ENCODE results near the gene RFTN1. TPM values are rescaled to one million over a fixed set of nuclear protein-coding genes. Genes with fewer than 3 reads are reported as not detected.

Gene RFTN1
- total and polyA plus RNA-seq, 2 donors from 2014 or later, result 15.3 to 34.1 TPM

GRCh38 chr3:16323737-16324136 lies 189.8 kb downstream of the RFTN1 start:
- DNase-seq, result no peak
- TF ChIP-seq, protein P1, sequence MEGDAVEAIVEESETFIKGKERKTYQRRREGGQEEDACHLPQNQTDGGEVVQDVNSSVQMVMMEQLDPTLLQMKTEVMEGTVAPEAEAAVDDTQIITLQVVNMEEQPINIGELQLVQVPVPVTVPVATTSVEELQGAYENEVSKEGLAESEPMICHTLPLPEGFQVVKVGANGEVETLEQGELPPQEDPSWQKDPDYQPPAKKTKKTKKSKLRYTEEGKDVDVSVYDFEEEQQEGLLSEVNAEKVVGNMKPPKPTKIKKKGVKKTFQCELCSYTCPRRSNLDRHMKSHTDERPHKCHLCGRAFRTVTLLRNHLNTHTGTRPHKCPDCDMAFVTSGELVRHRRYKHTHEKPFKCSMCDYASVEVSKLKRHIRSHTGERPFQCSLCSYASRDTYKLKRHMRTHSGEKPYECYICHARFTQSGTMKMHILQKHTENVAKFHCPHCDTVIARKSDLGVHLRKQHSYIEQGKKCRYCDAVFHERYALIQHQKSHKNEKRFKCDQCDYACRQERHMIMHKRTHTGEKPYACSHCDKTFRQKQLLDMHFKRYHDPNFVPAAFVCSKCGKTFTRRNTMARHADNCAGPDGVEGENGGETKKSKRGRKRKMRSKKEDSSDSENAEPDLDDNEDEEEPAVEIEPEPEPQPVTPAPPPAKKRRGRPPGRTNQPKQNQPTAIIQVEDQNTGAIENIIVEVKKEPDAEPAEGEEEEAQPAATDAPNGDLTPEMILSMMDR (IDR thresholded peaks at IDR 0.05; ENCODE audit: borderline replicate concordance, extremely low read depth, insufficient read depth), result no peak
- no peak for FAIRE-seq
- H3K27ac ChIP-seq (ENCODE audit: low read depth in 2 of 2, low read length in 2 of 2), result no peak overlapping the region
- no peak overlapping the region for H3K4me3 ChIP-seq (ENCODE audit: low read length in 3 of 3)
- no peak overlapping the region for H3K9ac ChIP-seq (ENCODE audit: low read length in 3 of 3)
- H3K27me3 ChIP-seq (ENCODE audit: control insufficient read depth, insufficient read depth, low read length), result no peaks in the 10 kb centered on the region
- intact Hi-C loops (cut with DNase I), result no loop called here
- peaks cover 0 to 4% (median 0%) of the 10 kb centered on the region in 3 donors for H3K4me1 ChIP-seq (ENCODE audit: control insufficient read depth in 2 of 3, insufficient read depth in 2 of 3, low read depth in 1 of 3, low read length in 3 of 3)
- no peaks in the 10 kb centered on the region for H3K9me3 ChIP-seq (ENCODE audit: control insufficient read depth in 2 of 3, insufficient read depth in 1 of 3, low read length in 3 of 3)
- H3K36me3 ChIP-seq (ENCODE audit: control insufficient read depth in 2 of 3, insufficient read depth in 3 of 3, low read length in 3 of 3), result peaks cover 2 to 32% (median 8%) of the 10 kb centered on the region in 3 donors

GRCh38 chr3:16322189-16322588 lies 191.3 kb downstream of the RFTN1 start:
- Histone ChIP-seq H3K27ac (ENCODE audit: low read depth in 2 of 2, low read length in 2 of 2) (no peak overlapping the region), H3K9ac (ENCODE audit: low read length in 3 of 3) (no peak overlapping the region), H3K27me3 (ENCODE audit: control insufficient read depth, insufficient read depth, low read length) (no peaks in the 10 kb centered on the region), H3K9me3 (ENCODE audit: control insufficient read depth in 2 of 3, insufficient read depth in 1 of 3, low read length in 3 of 3) (no peaks in the 10 kb centered on the region), H3K4me3 (ENCODE audit: low read length in 3 of 3) (no peak overlapping the region), H3K4me1 (ENCODE audit: control insufficient read depth in 2 of 3, insufficient read depth in 2 of 3, low read depth in 1 of 3, low read length in 3 of 3) (peaks cover 0 to 4% (median 0%) of the 10 kb centered on the region in 3 donors), H3K36me3 (ENCODE audit: control insufficient read depth in 2 of 3, insufficient read depth in 3 of 3, low read length in 3 of 3) (peaks cover 2 to 32% (median 9%) of the 10 kb centered on the region in 3 donors)
- DNase-seq (no peak), FAIRE-seq (no peak)
- TF ChIP-seq, protein P1 (IDR thresholded peaks at IDR 0.05; ENCODE audit: borderline replicate concordance, extremely low read depth, insufficient read depth), result no peak
- intact Hi-C loops (cut with DNase I), result no loop called here

DNA sequence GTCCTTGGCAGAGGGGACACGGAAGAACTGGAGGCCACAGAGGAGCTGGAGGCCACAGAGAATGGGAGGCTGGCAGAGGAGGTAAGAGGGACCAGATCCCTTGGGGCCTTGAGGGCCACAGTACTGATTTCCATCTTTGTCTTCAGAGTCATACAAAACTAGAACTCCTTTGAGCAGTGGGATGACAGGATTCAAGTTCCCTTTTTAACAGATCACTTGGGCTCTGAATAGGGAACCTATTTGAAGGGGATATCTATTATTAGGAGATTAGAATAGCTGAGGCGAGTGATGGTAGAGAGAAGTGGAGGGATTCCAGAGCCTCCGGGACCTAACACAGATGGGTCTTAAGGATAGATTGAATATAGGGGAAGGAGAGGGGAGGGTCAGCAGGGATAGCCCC lies 192.8 kb downstream of the RFTN1 start:
- H3K36me3 ChIP-seq (ENCODE audit: control insufficient read depth in 2 of 3, insufficient read depth in 3 of 3, low read length in 3 of 3), result peaks cover 2 to 38% (median 18%) of the 10 kb centered on the region in 3 donors
- H3K9ac ChIP-seq (ENCODE audit: low read length in 3 of 3), result no peak overlapping the region
- intact Hi-C loops (cut with DNase I), result no loop called here
- no peaks in the 10 kb centered on the region for H3K9me3 ChIP-seq (ENCODE audit: control insufficient read depth in 2 of 3, insufficient read depth in 1 of 3, low read length in 3 of 3)
- no peak for FAIRE-seq
- H3K4me3 ChIP-seq (ENCODE audit: low read length in 3 of 3), result no peak overlapping the region
- no peak for DNase-seq
- H3K27me3 ChIP-seq (ENCODE audit: control insufficient read depth, insufficient read depth, low read length), result no peaks in the 10 kb centered on the region
- peaks cover 0 to 4% (median 0%) of the 10 kb centered on the region in 3 donors for H3K4me1 ChIP-seq (ENCODE audit: control insufficient read depth in 2 of 3, insufficient read depth in 2 of 3, low read depth in 1 of 3, low read length in 3 of 3)
- no peak overlapping the region for H3K27ac ChIP-seq (ENCODE audit: low read depth in 2 of 2, low read length in 2 of 2)
- TF ChIP-seq, protein P1 (IDR thresholded peaks at IDR 0.05; ENCODE audit: borderline replicate concordance, extremely low read depth, insufficient read depth), result no peak

GRCh38 chr3:16319723-16320122 lies 193.8 kb downstream of the RFTN1 start:
- peaks cover 2 to 34% (median 12%) of the 10 kb centered on the region in 3 donors for H3K36me3 ChIP-seq (ENCODE audit: control insufficient read depth in 2 of 3, insufficient read depth in 3 of 3, low read length in 3 of 3)
- H3K9ac ChIP-seq (ENCODE audit: low read length in 3 of 3), result no peak overlapping the region
- FAIRE-seq (no peak), DNase-seq (no peak)
- no peaks in the 10 kb centered on the region for H3K9me3 ChIP-seq (ENCODE audit: control insufficient read depth in 2 of 3, insufficient read depth in 1 of 3, low read length in 3 of 3)
- intact Hi-C loops (cut with DNase I), result no loop called here
- TF ChIP-seq, protein P1 (IDR thresholded peaks at IDR 0.05; ENCODE audit: borderline replicate concordance, extremely low read depth, insufficient read depth), result no peak
- H3K4me3 ChIP-seq (ENCODE audit: low read length in 3 of 3), result no peak overlapping the region
- no peak overlapping the region for H3K27ac ChIP-seq (ENCODE audit: low read depth in 2 of 2, low read length in 2 of 2)
- no peaks in the 10 kb centered on the region for H3K27me3 ChIP-seq (ENCODE audit: control insufficient read depth, insufficient read depth, low read length)
- H3K4me1 ChIP-seq (ENCODE audit: control insufficient read depth in 2 of 3, insufficient read depth in 2 of 3, low read depth in 1 of 3, low read length in 3 of 3), result peaks cover 0 to 4% (median 0%) of the 10 kb centered on the region in 3 donors
